ENCODE data around the gene BCR.
A peak's percentile ranks its signal among the peaks of the same experiment; 100 is the strongest.
"Not testable (repeated sequence)": the region's sequence is repeated elsewhere in the genome, so short reads cannot be mapped to it uniquely, and the experiment has no call there.

BCR gene

GRCh38 chr22:23359583-23360123, 179.3 kb downstream of the BCR start:
- H3K27me3 ChIP-seq (ENCODE audit: insufficient read depth, low read length) = peaks cover 96% of the 10 kb centered on the region
- no peaks in the 10 kb centered on the region for H3K4me1 ChIP-seq (ENCODE audit: insufficient read depth, low read length)
- no peaks in the 10 kb centered on the region for H3K36me3 ChIP-seq (ENCODE audit: insufficient read depth, low read depth, low read length)
- H3K9me3 ChIP-seq (ENCODE audit: insufficient read depth, low read depth, low read length) = no peaks in the 10 kb centered on the region
- H3K9ac ChIP-seq (ENCODE audit: low read depth, low read length) = no peak overlapping the region
- H3K27ac ChIP-seq (ENCODE audit: low read length) = no peak overlapping the region
- no peak overlapping the region for H3K4me3 ChIP-seq (ENCODE audit: low read length)

- Histone ChIP-seq H3K9me3 (ENCODE audit: insufficient read depth, low read depth, low read length) (no peaks in the 10 kb centered on the region), H3K4me1 (ENCODE audit: insufficient read depth, low read length) (no peaks in the 10 kb centered on the region; the same call in 1 of the 2 replicates), H3K27ac (ENCODE audit: low read length) (no peak overlapping the region), H3K4me3 (ENCODE audit: low read length) (no peak overlapping the region), H3K9ac (ENCODE audit: low read depth, low read length) (no peak overlapping the region), H3K27me3 (ENCODE audit: insufficient read depth, low read length) (peaks cover 96% of the 10 kb centered on the region), H3K36me3 (ENCODE audit: insufficient read depth, low read depth, low read length) (no peaks in the 10 kb centered on the region)
Measured at GRCh38 chr22:23361676-23362075, 181.4 kb downstream of the BCR start.

- H3K9ac ChIP-seq (ENCODE audit: low read depth, low read length) = no peak overlapping the region
- no peak overlapping the region for H3K27ac ChIP-seq (ENCODE audit: low read length)
- no peaks in the 10 kb centered on the region for H3K36me3 ChIP-seq (ENCODE audit: insufficient read depth, low read depth, low read length)
- no peaks in the 10 kb centered on the region for H3K9me3 ChIP-seq (ENCODE audit: insufficient read depth, low read depth, low read length)
- H3K4me3 ChIP-seq (ENCODE audit: low read length) = no peak overlapping the region
- H3K27me3 ChIP-seq (ENCODE audit: insufficient read depth, low read length) = peaks cover 99% of the 10 kb centered on the region
- H3K4me1 ChIP-seq (ENCODE audit: insufficient read depth, low read length) = peaks cover 6% of the 10 kb centered on the region
Measured at GRCh38 chr22:23363683-23364082, 183.4 kb downstream of the BCR start.

GRCh38 chr22:23364389-23364788, 184.1 kb downstream of the BCR start:
- H3K4me1 ChIP-seq (ENCODE audit: insufficient read depth, low read length) = peaks cover 6% of the 10 kb centered on the region
- H3K36me3 ChIP-seq (ENCODE audit: insufficient read depth, low read depth, low read length) = no peaks in the 10 kb centered on the region
- no peak overlapping the region for H3K4me3 ChIP-seq (ENCODE audit: low read length)
- no peaks in the 10 kb centered on the region for H3K9me3 ChIP-seq (ENCODE audit: insufficient read depth, low read depth, low read length)
- H3K9ac ChIP-seq (ENCODE audit: low read depth, low read length) = no peak overlapping the region
- no peak overlapping the region for H3K27ac ChIP-seq (ENCODE audit: low read length)
- peaks cover 100% of the 10 kb centered on the region for H3K27me3 ChIP-seq (ENCODE audit: insufficient read depth, low read length)

- no peak overlapping the region for H3K27ac ChIP-seq (ENCODE audit: low read length)
- H3K4me3 ChIP-seq (ENCODE audit: low read length) = no peak overlapping the region
- H3K9ac ChIP-seq (ENCODE audit: low read depth, low read length) = no peak overlapping the region
- H3K27me3 ChIP-seq (ENCODE audit: insufficient read depth, low read length) = peaks cover 100% of the 10 kb centered on the region
- no peaks in the 10 kb centered on the region for H3K36me3 ChIP-seq (ENCODE audit: insufficient read depth, low read depth, low read length)
- H3K9me3 ChIP-seq (ENCODE audit: insufficient read depth, low read depth, low read length) = no peaks in the 10 kb centered on the region
- peaks cover 6% of the 10 kb centered on the region for H3K4me1 ChIP-seq (ENCODE audit: insufficient read depth, low read length)
Measured at GRCh38 chr22:23365524-23365923, 185.2 kb downstream of the BCR start.

- H3K4me1 ChIP-seq (ENCODE audit: insufficient read depth, low read length) = peaks cover 6% of the 10 kb centered on the region
- H3K27ac ChIP-seq (ENCODE audit: low read length) = no peak overlapping the region
- H3K36me3 ChIP-seq (ENCODE audit: insufficient read depth, low read depth, low read length) = no peaks in the 10 kb centered on the region
- peaks cover 100% of the 10 kb centered on the region for H3K27me3 ChIP-seq (ENCODE audit: insufficient read depth, low read length)
- no peak overlapping the region for H3K9ac ChIP-seq (ENCODE audit: low read depth, low read length)
- H3K9me3 ChIP-seq (ENCODE audit: insufficient read depth, low read depth, low read length) = no peaks in the 10 kb centered on the region
- no peak overlapping the region for H3K4me3 ChIP-seq (ENCODE audit: low read length)
Measured at GRCh38 chr22:23365961-23366360, 185.7 kb downstream of the BCR start.

- H3K36me3 ChIP-seq (ENCODE audit: insufficient read depth, low read depth, low read length); H3K9me3 ChIP-seq (ENCODE audit: insufficient read depth, low read depth, low read length); H3K4me1 ChIP-seq (ENCODE audit: insufficient read depth, low read length); H3K9ac ChIP-seq (ENCODE audit: low read depth, low read length); H3K27ac ChIP-seq (ENCODE audit: low read length): not testable (repeated sequence)
- Histone ChIP-seq H3K4me3 (ENCODE audit: low read length) (0 out of 2 replicates have a peak overlapping the region, but pooled peaks have one; percentile 19), H3K27me3 (ENCODE audit: insufficient read depth, low read length) (peaks cover 99% of the 10 kb centered on the region)
Measured at GRCh38 chr22:23367196-23367595, 186.9 kb downstream of the BCR start.
